Smooth muscle cell (in vitro differentiated cells): ENCODE data around the gene RALGAPA2. TPM values are rescaled to one million over a fixed set of nuclear protein-coding genes. Genes with fewer than 3 reads are reported as not detected.

Experiments used
- DNase-seq: peaks from one replicate; lab custom pipeline; 2025; ENCODE audit not compliant: unreplicated experiment; lab: John Stamatoyannopoulos, UW
- H2AFZ ChIP-seq: fragments of 200-600 bp; sonication (generic); 2 replicates; pipeline ENCODE4 v1.6.0; 2016; ENCODE audit warnings: antibody characterized with exemption, low read depth, mild to moderate bottlenecking
- H3F3A ChIP-seq: fragments of 200-600 bp; sonication (generic); 2 replicates; pipeline ENCODE4 v1.6.0; 2017; ENCODE audit warnings: antibody characterized with exemption, low read depth
- H3K27ac ChIP-seq: fragments of 200-600 bp; sonication (generic); 2 replicates; pipeline ENCODE4 v1.5.1; 2016; ENCODE audit warnings: low read depth, mild to moderate bottlenecking
- H3K27me3 ChIP-seq: fragments of 200-600 bp; sonication (generic); 2 replicates; pipeline ENCODE4 v1.6.1; 2016; ENCODE audit warnings: low read depth, mild to moderate bottlenecking
- H3K36me3 ChIP-seq: fragments of 200-600 bp; sonication (generic); 2 replicates; pipeline ENCODE4 v1.5.1; 2016; ENCODE audit warnings: low read depth
- H3K4me1 ChIP-seq: fragments of 200-600 bp; sonication (generic); 2 replicates; pipeline ENCODE4 v1.5.1; 2016; ENCODE audit warnings: low read depth
- H3K4me2 ChIP-seq: fragments of 200-600 bp; sonication (generic); 2 replicates; pipeline ENCODE4 v1.6.0; 2016; ENCODE audit warnings: mild to moderate bottlenecking
- H3K4me3 ChIP-seq: fragments of 200-600 bp; sonication (generic); 2 replicates; pipeline ENCODE4 v1.5.1; 2016; ENCODE audit warnings: mild to moderate bottlenecking
- H3K79me2 ChIP-seq: fragments of 200-600 bp; sonication (generic); 2 replicates; pipeline ENCODE4 v1.6.0; 2016; ENCODE audit warnings: low read depth, mild to moderate bottlenecking
- H3K9ac ChIP-seq: fragments of 200-600 bp; sonication (generic); 2 replicates; pipeline ENCODE4 v1.6.0; 2016; ENCODE audit warnings: low read depth
- H3K9me3 ChIP-seq: fragments of 200-600 bp; sonication (generic); replicated peaks from 2 replicates; pipeline ENCODE4 v1.5.1; 2016; ENCODE audit warnings: low read depth
- H4K20me1 ChIP-seq: fragments of 200-600 bp; sonication (generic); 2 replicates; pipeline ENCODE4 v1.6.0; 2016; ENCODE audit warnings: low read depth
- CTCF ChIP-seq: fragments of 200-600 bp; sonication (generic); IDR thresholded peaks from 2 replicates; pipeline ENCODE4 v1.5.1; 2017; ENCODE audit warnings: borderline replicate concordance, mild to moderate bottlenecking, antibody characterized with exemption; ENCODE audit not compliant: insufficient read depth, poor library complexity, severe bottlenecking
- WGBS: methylation state at CpG from one replicate; pipeline ENCODE4 v1.1.7; 2016; ENCODE audit warnings: low lambda C conversion rate; 5-methylcytosine and 5-hydroxymethylcytosine counted together
- polyA plus RNA-seq: library from polyadenylated mRNA; unstranded; fragments of >200 nt; fragmentation: Nextera tagmentation; extraction: Ambion mirVana; gene quantifications from 2 replicates; pipeline ENCODE4 v1.2.1, GENCODE V29; 2016
- total RNA-seq: library from RNA; depleted of rRNA; stranded (reverse); fragments of >200 nt; gene quantifications from 2 replicates; pipeline ENCODE4 v1.2.3, GENCODE V29; 2014

The RALGAPA2 gene
- total and polyA plus RNA-seq, 2 experiments from 2014 or later = 3.5 to 6.2 TPM

GRCh38 chr20:20663841-20664240 is 48.6 kb downstream of the RALGAPA2 start:
- 93% methylated on average over 3 of the region's 3 CpGs for WGBS
- H3K9me3 ChIP-seq = no peaks in the 10 kb centered on the region

DNA sequence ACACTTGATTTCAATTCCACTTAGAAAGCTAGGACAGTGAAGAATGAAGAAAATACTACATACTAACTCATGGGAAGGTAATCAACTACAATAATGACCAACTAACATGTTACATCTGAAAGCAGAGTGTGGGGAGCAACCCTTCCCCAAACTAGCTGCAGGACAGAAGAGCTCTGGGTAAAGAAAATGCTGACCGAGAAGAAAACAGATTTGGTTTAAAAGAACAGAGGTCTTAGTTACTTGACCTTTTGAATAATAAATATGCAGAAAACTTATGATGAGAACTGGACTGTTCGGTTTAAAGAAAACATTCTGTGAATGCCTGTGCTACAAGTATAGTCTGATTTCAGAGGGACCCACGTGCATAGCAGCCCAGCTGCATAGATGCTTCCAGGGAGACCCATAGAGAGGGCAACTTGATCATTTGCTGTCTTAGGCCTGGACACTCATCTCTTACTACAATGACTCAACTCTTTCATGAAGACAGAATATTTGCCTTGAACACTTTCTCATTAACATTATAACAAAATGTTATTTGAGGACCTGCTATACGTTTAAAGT is 53.5 kb downstream of the RALGAPA2 start:
- H3K9me3 ChIP-seq = no peaks in the 10 kb centered on the region
- no peak for DNase-seq
- no peaks in the 10 kb centered on the region for H3K4me1 ChIP-seq
- H3K27ac ChIP-seq = no peak overlapping the region
- no peaks in the 10 kb centered on the region for H3F3A ChIP-seq
- H3K79me2 ChIP-seq = no peaks in the 10 kb centered on the region
- H3K27me3 ChIP-seq = no peaks in the 10 kb centered on the region
- no peaks in the 10 kb centered on the region for H4K20me1 ChIP-seq
- TF ChIP-seq CTCF = no peak
- H3K36me3 ChIP-seq = no peaks in the 10 kb centered on the region
- no peak overlapping the region for H3K4me3 ChIP-seq
- H3K9ac ChIP-seq = no peak overlapping the region
- 85% methylated on average over 4 of the region's 4 CpGs for WGBS
- no peak overlapping the region for H3K4me2 ChIP-seq
- H2AFZ ChIP-seq = no peak overlapping the region

More at GRCh38 chr20:20663841-20664240, 48.6 kb downstream of the RALGAPA2 start:
- H3K4me2 ChIP-seq = no peak overlapping the region
- H4K20me1 ChIP-seq = no peaks in the 10 kb centered on the region
- no peaks in the 10 kb centered on the region for H3K36me3 ChIP-seq
- no peak overlapping the region for H2AFZ ChIP-seq
- no peak for TF ChIP-seq CTCF
- no peaks in the 10 kb centered on the region for H3F3A ChIP-seq
- DNase-seq = no peak
- no peaks in the 10 kb centered on the region for H3K4me1 ChIP-seq
- H3K4me3 ChIP-seq = no peak overlapping the region
- H3K9ac ChIP-seq = no peak overlapping the region
- no peaks in the 10 kb centered on the region for H3K79me2 ChIP-seq
- H3K27ac ChIP-seq = no peak overlapping the region
- H3K27me3 ChIP-seq = no peaks in the 10 kb centered on the region

- Histone ChIP-seq H4K20me1 (no peaks in the 10 kb centered on the region), H2AFZ (no peak overlapping the region), H3K27me3 (no peaks in the 10 kb centered on the region), H3K4me2 (no peak overlapping the region), H3K4me1 (no peaks in the 10 kb centered on the region), H3F3A (no peaks in the 10 kb centered on the region), H3K9ac (no peak overlapping the region), H3K27ac (no peak overlapping the region), H3K4me3 (no peak overlapping the region), H3K9me3 (no peaks in the 10 kb centered on the region), H3K36me3 (no peaks in the 10 kb centered on the region), H3K79me2 (no peaks in the 10 kb centered on the region)
- TF ChIP-seq CTCF = no peak
- no peak for DNase-seq
These were observed 54.3 kb downstream of the RALGAPA2 start for GRCh38 chr20:20658123-20658522.

- Histone ChIP-seq H3K27me3 (no peaks in the 10 kb centered on the region), H3K79me2 (no peaks in the 10 kb centered on the region), H3F3A (no peaks in the 10 kb centered on the region), H3K9ac (no peak overlapping the region), H3K9me3 (no peaks in the 10 kb centered on the region), H3K4me3 (no peak overlapping the region), H3K27ac (no peak overlapping the region), H3K4me1 (no peaks in the 10 kb centered on the region), H3K4me2 (no peak overlapping the region), H3K36me3 (no peaks in the 10 kb centered on the region), H4K20me1 (no peaks in the 10 kb centered on the region), H2AFZ (no peak overlapping the region)
- no peak for DNase-seq
- no peak for TF ChIP-seq CTCF
- 95% methylated on average over 6 of the region's 6 CpGs for WGBS
These were observed 55.4 kb downstream of the RALGAPA2 start for GRCh38 chr20:20657092-20657491.
